GM19043 (cell line): ENCODE measurements around the gene PCNX2.
"Not testable (repeated sequence)": the region's sequence is repeated elsewhere in the genome, so short reads cannot be mapped to it uniquely, and the experiment has no call there.

ENCODE experiments used
- ATAC-seq: cut with Tn5 transposase; IDR thresholded peaks from one replicate; pipeline ENCODE4 v1.9.1; 2021; ENCODE audit warnings: low read depth; ENCODE audit not compliant: unreplicated experiment

The PCNX2 gene

GRCh38 chr1:233081735-233082134 is 213.8 kb downstream of the PCNX2 start:
- ATAC-seq: no peak

- not testable (repeated sequence) for ATAC-seq
Measured at GRCh38 chr1:233080827-233081226, 214.7 kb downstream of the PCNX2 start.

DNA sequence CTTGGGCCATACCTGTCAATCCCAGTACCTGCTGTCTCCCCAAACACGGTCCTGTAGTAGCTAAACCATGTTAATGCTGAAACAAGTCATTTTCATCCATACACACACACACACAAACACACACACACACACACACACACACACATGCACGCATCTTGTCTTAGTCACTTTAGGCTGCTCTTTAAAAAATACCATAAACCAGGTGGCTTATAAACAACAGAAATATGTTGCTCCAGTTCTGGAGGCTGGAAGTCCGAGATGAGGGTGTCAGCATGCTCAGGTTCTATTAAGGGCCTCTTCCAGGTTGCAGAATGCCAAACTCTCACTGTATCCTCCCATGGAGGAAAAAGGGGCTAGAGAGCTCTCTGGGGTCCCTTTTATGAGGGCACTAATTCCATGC is 215.2 kb downstream of the PCNX2 start:
- ATAC-seq: no peak

DNA sequence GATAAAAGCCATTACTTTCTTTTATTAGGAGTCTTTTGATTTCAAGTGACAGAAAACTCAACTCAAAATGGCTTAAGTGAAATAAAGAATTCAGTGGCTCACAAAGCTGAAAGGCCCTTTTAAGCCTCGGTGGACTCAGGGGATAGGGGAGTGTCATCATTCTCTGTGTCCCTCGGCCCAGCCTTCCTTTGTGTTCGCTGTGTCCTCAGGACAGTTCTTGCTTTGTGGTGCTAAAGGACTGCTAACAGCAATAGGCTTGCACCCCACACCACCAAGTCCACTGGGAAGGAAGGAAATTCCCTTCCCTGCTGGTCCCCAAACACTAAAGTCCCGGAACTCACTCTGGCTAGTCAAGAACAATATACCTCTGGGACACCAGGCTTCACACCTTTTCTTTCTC is 216.0 kb downstream of the PCNX2 start:
- no peak for ATAC-seq

DNA sequence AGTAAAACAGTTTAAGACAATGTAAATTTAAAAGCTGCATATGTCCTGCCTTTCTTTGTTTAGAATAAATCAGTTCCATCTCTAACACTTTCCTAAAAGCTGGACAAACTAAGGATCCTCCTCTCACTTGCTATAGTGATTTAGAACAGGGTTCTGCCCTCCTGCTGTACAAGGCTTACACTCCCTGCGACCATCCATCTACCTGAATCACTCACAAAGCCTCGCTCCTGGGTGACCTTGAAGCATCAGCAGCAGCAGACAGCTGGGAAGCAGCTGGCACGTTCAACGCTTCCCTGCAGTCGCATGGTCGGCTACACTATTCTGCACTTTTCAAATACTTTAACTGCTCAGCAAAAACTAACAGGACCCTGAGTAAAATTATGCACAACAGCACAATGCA is 217.1 kb downstream of the PCNX2 start:
- ATAC-seq: no peak

- ATAC-seq: no peak
Measured at GRCh38 chr1:233075915-233076295, 219.6 kb downstream of the PCNX2 start.

- no peak for ATAC-seq
Measured at GRCh38 chr1:233066087-233066486, 229.4 kb downstream of the PCNX2 start.

- ATAC-seq: no peak
Measured at GRCh38 chr1:233065685-233066084, 229.8 kb downstream of the PCNX2 start.

GRCh38 chr1:233064988-233065387 is 230.5 kb downstream of the PCNX2 start:
- no peak for ATAC-seq

GRCh38 chr1:233063462-233063861 is 232.1 kb downstream of the PCNX2 start:
- no peak for ATAC-seq

DNA sequence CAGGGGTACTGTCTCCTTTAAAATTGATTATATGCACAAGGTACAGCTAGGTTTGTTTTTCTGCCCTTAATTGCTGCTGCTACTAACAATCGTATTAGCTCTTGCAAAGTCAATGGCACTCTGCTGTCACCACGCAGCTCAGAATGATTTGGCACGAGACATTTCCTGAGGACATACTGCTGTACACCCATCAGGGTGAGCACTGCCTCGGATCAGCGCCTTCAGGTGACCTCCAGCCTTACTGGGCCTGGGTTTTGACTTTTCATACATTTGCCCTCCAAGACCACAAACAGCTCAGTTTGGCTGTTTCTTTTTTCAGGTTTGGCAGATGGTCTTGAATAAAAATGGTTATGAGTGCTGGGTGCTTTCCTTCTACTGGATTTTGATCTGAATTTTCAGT is 234.3 kb downstream of the PCNX2 start:
- no peak for ATAC-seq

- ATAC-seq: no peak
Measured at GRCh38 chr1:233060461-233060994, 235.0 kb downstream of the PCNX2 start.

- ATAC-seq: no peak
Measured at GRCh38 chr1:233057836-233058235, 237.7 kb downstream of the PCNX2 start.

- ATAC-seq: no peak
Measured at GRCh38 chr1:233055879-233056641, 239.5 kb downstream of the PCNX2 start.

DNA sequence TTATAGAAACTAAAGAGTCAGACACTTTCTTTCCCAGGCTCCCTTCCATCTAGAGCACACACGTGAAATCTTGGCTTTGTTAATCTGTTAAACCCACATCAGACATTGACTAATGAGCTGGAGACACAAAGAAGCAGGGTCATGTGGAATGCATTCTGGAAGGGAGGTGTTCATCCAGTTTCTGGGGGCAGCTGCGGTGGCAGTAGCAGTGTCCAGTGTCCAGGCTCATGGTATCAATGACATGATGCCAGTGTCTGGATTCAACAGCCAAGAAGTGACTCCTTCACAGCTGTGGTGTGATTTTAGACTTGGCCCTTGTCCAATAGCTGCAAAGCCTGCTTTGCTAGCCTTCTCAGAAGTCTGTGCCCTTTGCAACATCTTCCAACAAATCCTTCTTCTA is 249.9 kb downstream of the PCNX2 start:
- no peak for ATAC-seq

DNA sequence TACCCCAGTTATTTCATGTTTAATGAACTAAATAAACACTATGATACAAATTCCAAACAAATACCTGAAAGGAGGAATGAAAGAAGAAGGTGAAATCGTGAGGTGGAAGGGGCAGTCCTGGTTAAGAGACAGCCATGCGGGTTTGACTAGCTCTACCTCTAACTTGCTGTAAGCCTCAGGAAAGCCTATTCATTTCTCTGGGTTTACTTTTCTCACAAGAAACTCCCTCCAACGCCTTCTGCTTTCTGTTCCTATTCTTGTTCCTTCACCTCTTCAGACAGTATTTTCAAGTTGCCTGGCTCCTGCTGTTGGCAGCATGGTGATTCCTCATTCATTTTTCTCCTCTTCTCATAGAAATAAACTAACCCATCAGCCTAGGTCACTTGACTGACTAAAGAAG is 252.7 kb downstream of the PCNX2 start:
- ATAC-seq: no peak

GRCh38 chr1:233040494-233040893 is 255.0 kb downstream of the PCNX2 start:
- ATAC-seq: no peak

DNA sequence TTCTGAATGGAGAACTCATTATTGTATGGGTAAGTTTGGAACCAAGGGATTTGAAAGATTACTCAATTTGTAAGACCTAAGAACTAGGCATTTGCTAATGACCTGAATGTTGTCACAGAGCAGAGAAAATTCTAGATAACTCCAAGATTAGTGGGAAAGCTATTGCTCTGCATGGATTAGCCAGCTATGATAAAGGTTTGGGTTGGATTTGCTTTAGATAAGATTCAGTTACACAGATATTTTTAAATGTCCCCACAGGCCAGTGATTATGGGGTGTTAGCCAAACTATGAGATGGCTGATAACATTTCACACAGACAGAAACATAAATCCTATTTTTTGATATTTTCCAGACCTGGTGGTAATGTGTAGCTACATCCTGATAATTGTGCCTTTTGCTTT is 256.9 kb downstream of the PCNX2 start:
- ATAC-seq: no peak

DNA sequence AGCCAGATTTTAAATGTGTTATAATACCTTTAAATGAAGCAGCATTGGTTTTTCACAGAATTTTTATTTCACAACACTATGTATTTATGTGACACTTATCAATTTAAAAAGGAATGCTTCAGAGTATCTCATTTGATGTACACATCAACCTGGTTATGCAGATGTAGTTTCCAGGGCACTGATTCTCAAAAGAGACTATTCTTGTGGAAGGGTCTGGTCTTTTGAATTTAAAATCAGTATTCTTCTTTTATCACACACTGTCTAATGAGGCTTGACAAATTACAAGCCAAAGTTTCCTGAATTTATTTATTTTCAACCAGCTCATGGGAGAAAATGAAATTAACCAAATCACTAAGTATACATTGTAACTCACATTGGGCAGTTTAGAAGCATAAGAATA is 257.7 kb downstream of the PCNX2 start:
- ATAC-seq: no peak

- ATAC-seq: no peak
Measured at GRCh38 chr1:233034836-233035235, 260.7 kb downstream of the PCNX2 start.

DNA sequence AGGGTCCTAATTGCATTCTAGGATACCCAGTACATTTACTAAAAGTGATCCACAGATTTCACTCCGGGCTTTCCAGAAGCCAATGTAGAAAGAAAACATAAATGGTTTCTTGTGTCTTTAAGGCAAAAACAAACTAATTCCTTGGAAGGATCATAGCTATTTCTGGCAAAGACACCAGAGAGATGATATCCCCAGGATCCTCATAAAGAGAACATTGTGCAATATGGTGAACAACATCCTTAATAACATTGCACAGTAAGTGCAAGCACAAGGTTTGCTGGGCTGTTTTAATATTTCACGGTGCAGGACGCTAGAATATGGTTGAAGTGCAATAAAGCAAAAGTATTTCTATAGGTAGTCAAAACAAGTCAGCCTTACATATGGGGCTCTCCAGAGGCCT is 262.2 kb downstream of the PCNX2 start:
- no peak for ATAC-seq

- no peak for ATAC-seq
Measured at GRCh38 chr1:233032916-233033315, 262.6 kb downstream of the PCNX2 start.

- ATAC-seq: no peak
Measured at GRCh38 chr1:233031521-233031920, 264.0 kb downstream of the PCNX2 start.
